Left lung (tissue), 10 donors: ENCODE data around the gene PTPRM. TPM values are rescaled to one million over a fixed set of nuclear protein-coding genes. Genes with fewer than 3 reads are reported as not detected.
A peak's percentile ranks its signal among the peaks of the same experiment; 100 is the strongest.

Experiments used
- ATAC-seq: fragments of 200-7000 bp; cut with Tn5 transposase; one replicate; pipeline ENCODE4 v1.9.1; 2020; ENCODE audit warnings: moderate library complexity
- DNase-seq, 4 donors: peaks; one replicate each; pipeline ENCODE4 v3.0.0-alpha.2; 2013 to 2020
- H3K27ac ChIP-seq, 2 donors: fragments of 200-600 bp; sonication (generic) in 1 of 2; one replicate each; pipeline versions ENCODE4 v1.5.0 to v1.8.0; 2020 to 2021
- H3K27me3 ChIP-seq, 2 donors: fragments of 200-600 bp; sonication (generic) in 1 of 2; one replicate each; pipeline versions ENCODE4 v1.5.0 to v1.8.0; 2020 to 2021
- H3K36me3 ChIP-seq, 2 donors: fragments of 200-600 bp; sonication (generic) in 1 of 2; one replicate each; pipeline versions ENCODE4 v1.5.0 to v1.8.0; 2020 to 2021
- H3K4me1 ChIP-seq, 2 donors: fragments of 200-600 bp; one replicate each; pipeline ENCODE4 v1.8.0; 2021
- H3K4me3 ChIP-seq, 2 donors: fragments of 200-600 bp; sonication (generic) in 1 of 2; one replicate each; pipeline versions ENCODE4 v1.5.0 to v1.8.0; 2020 to 2021; ENCODE audit warnings: mild to moderate bottlenecking in 1 of 2
- H3K9me3 ChIP-seq, 2 donors: fragments of 200-600 bp; sonication (generic) in 1 of 2; one replicate each; pipeline versions ENCODE4 v1.5.0 to v1.8.0; 2020 to 2021
- CTCF ChIP-seq, 2 donors: fragments of 200-600 bp; sonication (generic) in 1 of 2; IDR thresholded peaks; one replicate each; pipeline versions ENCODE4 v1.5.0 to v1.8.0; 2021; ENCODE audit warnings: antibody characterized with exemption in 2 of 2
- intact Hi-C, 2 donors: fragments of 100-400 bp; cut with DNase I; formaldehyde crosslinking; loops; one replicate each; pipeline versions ENCODE4 v1.11.2 to v1.14.2; 2022
- polyA plus RNA-seq, 6 donors: library from polyadenylated mRNA; unstranded; fragments of 120-200 nt; gene quantifications; one replicate each; pipeline ENCODE4 v1.2.1, GENCODE V29; 2013; ENCODE audit not compliant: insufficient read length in 6 of 6
- total RNA-seq, 2 donors: library from RNA; stranded (reverse); fragmentation: NEBNext Ultra II Directional; extraction: Animal tissue kit (Norgen Biotek cat#: 25700); gene quantifications; one replicate each; pipeline ENCODE4 v1.2.1, GENCODE V29; 2021
- donor health status: DM: no; HTN: yes; CAD: no.
- donor health status: DM: no; HTN: no; CAD: no.

The PTPRM gene
- total and polyA plus RNA-seq, 8 donors, result 76.4 to 99.6 (median 90.1) TPM

GRCh38 chr18:7896805-7897518, 329.8 kb downstream of the PTPRM start:
- peak; percentile 80 for ATAC-seq
- no peak for TF ChIP-seq CTCF (IDR thresholded peaks at IDR 0.05)
- no peaks in the 10 kb centered on the region for H3K4me1 ChIP-seq
- H3K27me3 ChIP-seq, result no peaks in the 10 kb centered on the region
- no peaks in the 10 kb centered on the region for H3K36me3 ChIP-seq
- no peak overlapping the region for H3K4me3 ChIP-seq
- intact Hi-C loops, result no loop called here
- DNase-seq, result no peak
- H3K9me3 ChIP-seq, result no peaks in the 10 kb centered on the region
- peak overlapping the region; percentile 15 to 53 for H3K27ac ChIP-seq

GRCh38 chr18:7898181-7898580, 331.1 kb downstream of the PTPRM start:
- DNase-seq, result no peak
- peak overlapping the region in 1 of 2 donors; percentile 45 for H3K27ac ChIP-seq
- TF ChIP-seq CTCF (IDR thresholded peaks at IDR 0.05), result no peak

GRCh38 chr18:7899078-7899477, 332.0 kb downstream of the PTPRM start:
- DNase-seq, result no peak
- Histone ChIP-seq H3K36me3 (no peaks in the 10 kb centered on the region), H3K27me3 (no peaks in the 10 kb centered on the region), H3K9me3 (no peaks in the 10 kb centered on the region), H3K27ac (no peak overlapping the region), H3K4me1 (no peaks in the 10 kb centered on the region), H3K4me3 (no peak overlapping the region)
- intact Hi-C loops, result no loop called here
- TF ChIP-seq CTCF (IDR thresholded peaks at IDR 0.05), result no peak
- no peak for ATAC-seq

More at GRCh38 chr18:7898181-7898580, 331.1 kb downstream of the PTPRM start:
- Histone ChIP-seq H3K36me3 (no peaks in the 10 kb centered on the region), H3K4me1 (no peaks in the 10 kb centered on the region), H3K4me3 (no peak overlapping the region), H3K27me3 (no peaks in the 10 kb centered on the region), H3K9me3 (no peaks in the 10 kb centered on the region)
- intact Hi-C loops, result no loop called here
- no peak for ATAC-seq

- intact Hi-C loops, result no loop called here
- no peak for TF ChIP-seq CTCF (IDR thresholded peaks at IDR 0.05)
- DNase-seq (no peak), ATAC-seq (no peak)
- H3K9me3 ChIP-seq, result no peaks in the 10 kb centered on the region
- no peaks in the 10 kb centered on the region for H3K4me1 ChIP-seq
- H3K4me3 ChIP-seq, result no peak overlapping the region
- no peaks in the 10 kb centered on the region for H3K36me3 ChIP-seq
- no peaks in the 10 kb centered on the region for H3K27me3 ChIP-seq
- H3K27ac ChIP-seq, result no peak overlapping the region
These were observed 333.0 kb downstream of the PTPRM start for GRCh38 chr18:7900091-7900490.

GRCh38 chr18:7901657-7902056, 334.5 kb downstream of the PTPRM start:
- no peaks in the 10 kb centered on the region for H3K27me3 ChIP-seq
- ATAC-seq, result peak; percentile 12
- H3K27ac ChIP-seq, result peak overlapping the region in 1 of 2 donors; percentile 29
- H3K4me1 ChIP-seq, result no peaks in the 10 kb centered on the region
- TF ChIP-seq CTCF (IDR thresholded peaks at IDR 0.05), result no peak
- no peaks in the 10 kb centered on the region for H3K9me3 ChIP-seq
- no peak overlapping the region for H3K4me3 ChIP-seq
- intact Hi-C loops, result no loop called here
- no peak for DNase-seq
- H3K36me3 ChIP-seq, result no peaks in the 10 kb centered on the region
